ENCODE measurements around the gene WNT2. TPM values are rescaled to one million over a fixed set of nuclear protein-coding genes. Genes with fewer than 3 reads are reported as not detected.

WNT2 gene
- total RNA-seq, 1 donor from 2014 or later = 0.35 TPM

Other genes with a start within 250 kb of the WNT2 start
- not detected in 2 replicates for gene ASZ1, start 104.4 kb upstream of the WNT2 start, total RNA-seq
- 10.9 and 29.9 TPM in 2 replicates for gene CFTR, start 157.0 kb upstream of the WNT2 start, total RNA-seq

Measured in renal cortical epithelial cell (primary cell).